Stomach (tissue), 4 donors: ENCODE results near the gene HBD.

ENCODE experiments used
- CTCF ChIP-seq, 7 experiments: fragments of 450-650 bp in 4 of 7; fragments of 200-600 bp in 3 of 7; sonication (generic) in 3 of 7; IDR thresholded peaks; one replicate each; pipeline ENCODE4 v1.5.1; 2016 to 2019; ENCODE audit warnings: antibody characterized with exemption in 7 of 7, control low read depth in 2 of 7, mild to moderate bottlenecking in 1 of 7
- EP300 ChIP-seq: sonication (generic); formaldehyde crosslinking; IDR thresholded peaks from one replicate; pipeline ENCODE4 v1.6.1; 2017; ENCODE audit warnings: antibody characterized with exemption
- POLR2A ChIP-seq, 4 donors: fragments of 450-650 bp; IDR thresholded peaks; one replicate each; pipeline ENCODE4 v1.6.1; 2016; ENCODE audit warnings: antibody characterized with exemption in 4 of 4, control low read depth in 2 of 4, mild to moderate bottlenecking in 1 of 4, moderate library complexity in 1 of 4

- TF ChIP-seq EP300 = no peak
- no peak for TF ChIP-seq POLR2A (IDR thresholded peaks at IDR 0.05)
- TF ChIP-seq CTCF (IDR thresholded peaks at IDR 0.05) = no peak
These were observed 4.0 kb downstream of the HBD start for GRCh38 chr11:5230266-5230665.
